Fibroblast of pulmonary artery (primary cell): ENCODE data around the gene ZNF264.
A peak's percentile ranks its signal among the peaks of the same experiment; 100 is the strongest.

Experiments used
- DNase-seq: peaks from one replicate; pipeline ENCODE4 v3.0.0-alpha.2; 2010; ENCODE audit warnings: low read depth
- H3K4me3 ChIP-seq: replicated peaks from 2 replicates; pipeline ENCODE4 v1.5.1; 2011; ENCODE audit warnings: low read depth, mild to moderate bottlenecking, control low read depth, low read length, moderate library complexity
- CTCF ChIP-seq: IDR thresholded peaks from 2 replicates; pipeline ENCODE4 v1.5.1; 2011; ENCODE audit warnings: mild to moderate bottlenecking, control low read depth, low read length, inconsistent platforms; ENCODE audit errors: missing control alignments

ZNF264 gene

GRCh38 chr19:57191141-57192076 lies at the start of gene ZNF264:
Gene ZNF264 (plus strand): TSS chr19:57191500. CDS start chr19:57191914, 414 bp downstream.
- peak; percentile 91 for DNase-seq
- TF ChIP-seq CTCF = no peak

GRCh38 chr19:57141699-57142098 lies 49.6 kb upstream of the ZNF264 start:
- TF ChIP-seq CTCF = no peak
- DNase-seq = no peak
- H3K4me3 ChIP-seq = no peak overlapping the region

More at GRCh38 chr19:57191141-57192076, at the start of gene ZNF264:
- peak within 1 kb of the TSS; percentile 93 for H3K4me3 ChIP-seq

GRCh38 chr19:57152921-57153320 lies 38.4 kb upstream of the ZNF264 start:
- no peak for TF ChIP-seq CTCF
- no peak for DNase-seq
- H3K4me3 ChIP-seq = no peak overlapping the region

GRCh38 chr19:57161985-57162539 lies 29.2 kb upstream of the ZNF264 start:
- no peak for DNase-seq
- no peak overlapping the region for H3K4me3 ChIP-seq
- no peak for TF ChIP-seq CTCF

GRCh38 chr19:57165846-57166245 lies 25.5 kb upstream of the ZNF264 start:
- no peak for TF ChIP-seq CTCF
- DNase-seq = no peak
- H3K4me3 ChIP-seq = no peak overlapping the region

GRCh38 chr19:57167385-57167784 lies 23.9 kb upstream of the ZNF264 start, which contains the start of gene DUXA:
Gene DUXA (minus strand): TSS chr19:57167485. CDS start chr19:57167443, 42 bp downstream.
- no peak within 1 kb of the TSS for H3K4me3 ChIP-seq
- DNase-seq = no peak
- no peak for TF ChIP-seq CTCF
